ENCODE results near the gene AP1AR.

AP1AR gene

DNA sequence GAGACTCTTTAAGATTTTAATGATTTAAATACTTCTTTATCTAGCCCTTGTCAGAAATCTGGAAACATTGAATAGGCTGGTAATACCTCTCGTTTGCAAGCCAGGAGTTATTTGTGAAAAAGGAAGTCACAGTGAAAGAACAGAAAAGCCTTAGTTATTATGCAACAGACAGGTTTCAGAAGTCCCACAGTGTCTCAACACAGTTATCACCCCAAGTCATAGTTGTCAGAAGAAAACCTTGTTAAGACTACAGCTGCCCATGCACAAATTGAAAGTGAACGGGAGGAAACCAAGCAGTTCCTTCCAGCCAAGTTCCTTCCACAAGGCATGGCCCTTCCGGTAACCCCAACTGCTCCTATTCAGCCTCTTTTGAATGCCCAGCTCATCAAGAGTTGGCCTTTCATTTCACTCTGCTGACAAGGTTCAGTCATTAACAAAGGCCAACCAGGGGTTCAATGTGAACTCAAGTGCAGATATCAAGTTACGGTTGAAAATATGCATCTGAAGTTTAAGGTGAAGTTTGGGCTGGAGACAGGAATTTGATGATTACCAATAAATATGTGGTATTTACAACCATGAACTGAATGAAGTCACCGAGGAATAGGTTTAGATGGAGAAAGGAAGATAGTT is 81.1 kb downstream of the AP1AR start:
- DNase-seq (ENCODE audit: low read depth), result no peak

DNA sequence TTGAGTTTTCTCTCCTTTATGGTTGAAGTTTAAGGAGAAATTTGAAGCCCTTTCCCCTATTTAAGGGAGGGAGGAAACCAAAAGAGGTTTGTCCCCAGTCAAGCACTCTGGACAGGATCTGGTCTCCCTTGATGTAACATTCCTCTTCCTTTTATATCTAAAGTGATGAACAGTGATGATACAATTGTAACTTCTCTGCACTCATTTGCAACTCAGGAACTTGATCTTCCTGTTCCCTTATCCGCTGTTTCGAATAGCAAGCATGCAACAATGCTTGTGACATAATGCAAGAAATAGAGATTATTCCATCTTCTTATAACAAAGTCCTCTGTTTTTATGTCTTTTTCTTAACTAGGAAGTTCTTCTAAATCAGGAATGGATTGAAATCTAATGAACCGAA is 83.9 kb downstream of the AP1AR start:
- no peak for DNase-seq (ENCODE audit: low read depth)

DNA sequence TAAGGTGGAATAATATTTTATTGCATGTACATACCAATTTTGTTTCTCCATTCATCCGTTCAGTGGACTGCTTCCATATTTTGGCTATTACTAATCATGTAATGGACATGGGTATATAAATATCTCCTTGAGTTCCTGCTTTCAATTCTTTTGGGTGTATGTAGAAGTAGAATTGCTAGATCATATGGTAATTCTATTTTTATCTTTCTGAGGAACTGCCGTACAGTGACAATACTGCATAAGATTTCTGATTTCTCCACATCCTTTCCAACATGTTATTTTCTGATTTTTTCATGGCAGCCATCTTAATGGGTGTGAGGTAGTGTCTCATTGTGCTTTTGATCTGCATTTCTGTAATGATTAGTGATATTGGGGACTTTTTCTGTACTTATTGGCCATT is 84.8 kb downstream of the AP1AR start:
- DNase-seq (ENCODE audit: low read depth), result no peak

DNA sequence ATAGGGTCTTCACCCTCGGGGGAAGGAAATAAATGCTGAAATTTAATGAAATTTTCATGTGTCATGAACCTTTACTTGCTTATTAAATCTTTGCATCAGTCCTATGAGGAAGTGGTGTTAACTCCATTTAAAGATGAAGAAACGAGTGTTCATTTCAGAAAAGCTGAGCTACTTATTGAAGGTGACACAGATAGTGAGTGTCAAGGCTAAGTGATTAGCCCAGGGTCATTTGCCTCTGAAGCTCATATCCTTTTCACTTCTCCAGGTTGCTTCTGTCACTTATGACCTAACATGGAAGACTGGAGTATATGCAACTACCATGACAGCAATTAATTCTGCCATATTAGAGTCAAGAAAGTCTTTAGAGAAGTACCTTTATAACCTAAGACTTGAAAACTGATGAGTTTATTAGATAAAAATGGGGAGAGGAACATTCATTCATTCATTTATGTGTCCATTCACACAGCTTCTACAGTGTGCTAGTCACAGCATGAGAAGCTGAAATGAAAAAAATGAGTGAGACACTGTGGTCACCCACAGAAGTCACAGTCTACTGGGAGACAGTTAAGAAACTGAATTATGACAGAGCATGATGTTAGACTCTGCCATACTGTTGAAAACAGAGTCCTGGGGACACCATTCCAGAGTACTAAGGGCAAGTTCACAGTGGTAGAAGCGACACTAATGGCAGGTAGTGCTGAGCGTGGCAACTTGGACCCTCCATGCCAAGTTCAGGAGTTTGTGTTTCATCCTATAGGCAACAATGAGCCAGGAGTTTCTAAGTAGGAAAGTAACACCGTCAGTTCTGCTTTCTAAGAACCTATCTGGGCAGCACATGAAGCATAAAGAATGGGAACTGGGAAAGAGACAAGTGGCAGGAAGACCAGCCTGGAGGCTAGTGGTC is 86.9 kb downstream of the AP1AR start:
- no peak for DNase-seq (ENCODE audit: low read depth)

Data from stimulated activated CD8-positive, alpha-beta memory T cell treated with anti-CD3 and anti-CD28 coated beads, Interleukin-7, amount 100 ng/mL, for 24 hours (primary cell).